ENCODE data around the gene PCDH7.

Gene PCDH7

DNA sequence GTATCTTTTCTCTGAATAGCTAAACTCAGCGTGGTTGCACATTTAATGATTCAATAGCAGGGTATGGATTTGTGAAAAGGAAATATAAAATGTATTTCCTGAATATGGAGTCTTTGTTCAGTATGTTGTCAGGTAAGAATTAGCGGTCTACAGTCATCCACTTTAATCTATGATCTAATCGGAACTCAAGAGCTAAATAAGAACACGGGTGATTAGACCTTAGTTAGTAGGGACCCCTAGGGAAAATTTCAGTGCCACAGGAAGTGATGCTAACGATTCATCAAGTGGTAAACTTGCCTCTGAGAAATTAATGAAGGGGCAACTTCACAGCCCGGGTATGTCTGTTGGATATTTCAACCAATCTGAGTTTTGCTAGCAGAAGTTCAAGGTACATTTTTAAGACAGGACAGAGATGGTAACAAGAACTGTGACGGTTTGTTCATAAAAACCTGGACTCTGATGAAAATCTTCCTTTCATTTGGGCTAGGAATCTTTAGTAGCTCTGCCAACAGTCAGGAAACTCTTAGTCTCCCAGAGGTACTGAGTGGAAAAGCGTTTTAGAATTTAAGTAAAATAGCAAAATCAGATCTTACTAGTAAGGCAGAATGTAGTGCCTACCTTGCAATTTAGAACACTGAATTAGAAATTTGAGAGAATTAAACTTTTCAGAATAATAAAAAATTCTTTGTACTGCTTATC lies 47.1 kb downstream of the PCDH7 start:
- Histone ChIP-seq H3K4me3 (ENCODE audit: low read length) (no peak overlapping the region), H3K36me3 (ENCODE audit: insufficient read depth, low read depth, low read length) (no peaks in the 10 kb centered on the region), H3K9ac (ENCODE audit: low read depth, low read length) (no peak overlapping the region), H3K27me3 (ENCODE audit: insufficient read depth, low read length) (no peaks in the 10 kb centered on the region), H3K4me1 (ENCODE audit: insufficient read depth, low read length) (peaks cover 6% of the 10 kb centered on the region; the same call in 1 of the 2 replicates), H3K27ac (ENCODE audit: low read length) (no peak overlapping the region), H3K9me3 (ENCODE audit: insufficient read depth, low read depth, low read length) (no peaks in the 10 kb centered on the region)

DNA sequence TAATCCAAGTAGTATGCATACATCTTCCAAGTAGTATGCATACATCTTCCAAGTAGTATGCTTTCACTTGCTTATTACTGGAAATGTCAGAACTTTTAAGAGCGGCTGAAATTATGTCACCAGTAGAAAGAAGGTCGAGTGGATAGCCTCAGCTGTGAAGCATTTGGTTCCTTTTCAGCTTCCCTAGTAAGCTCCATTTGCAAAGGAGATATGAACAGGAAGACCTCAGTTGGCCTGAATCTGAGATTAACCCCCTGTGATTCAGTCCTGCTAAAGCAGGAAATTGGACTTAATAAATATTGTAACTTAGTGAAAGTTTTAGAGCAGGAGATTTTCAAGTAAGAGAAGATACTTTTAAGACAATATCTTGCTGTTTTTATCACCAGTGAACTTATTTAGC lies 48.1 kb downstream of the PCDH7 start:
- no peaks in the 10 kb centered on the region for H3K27me3 ChIP-seq (ENCODE audit: insufficient read depth, low read length)
- no peak overlapping the region for H3K27ac ChIP-seq (ENCODE audit: low read length)
- no peaks in the 10 kb centered on the region for H3K36me3 ChIP-seq (ENCODE audit: insufficient read depth, low read depth, low read length)
- no peak overlapping the region for H3K4me3 ChIP-seq (ENCODE audit: low read length)
- H3K9ac ChIP-seq (ENCODE audit: low read depth, low read length) = no peak overlapping the region
- peaks cover 6% of the 10 kb centered on the region; the same call in 1 of the 2 replicates for H3K4me1 ChIP-seq (ENCODE audit: insufficient read depth, low read length)
- H3K9me3 ChIP-seq (ENCODE audit: insufficient read depth, low read depth, low read length) = no peaks in the 10 kb centered on the region

DNA sequence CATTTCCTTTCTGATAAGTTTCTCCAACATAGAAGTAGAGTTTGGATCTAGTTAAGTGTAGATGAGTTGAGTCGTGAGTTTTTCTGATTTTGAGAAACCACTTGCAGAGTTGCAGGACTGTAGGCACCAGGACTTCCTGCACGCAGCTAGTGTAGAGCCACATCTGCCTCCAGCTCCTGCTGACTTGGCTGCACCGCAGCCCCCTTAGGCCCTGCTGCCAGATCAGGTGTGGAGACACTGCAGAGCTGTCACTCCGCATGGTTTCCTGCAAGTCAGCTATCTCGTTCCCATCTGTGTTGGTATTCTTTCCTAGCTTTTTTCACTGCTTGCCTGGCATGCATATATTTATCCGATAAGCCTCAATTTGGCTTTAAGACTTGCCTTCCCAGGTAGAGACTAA lies 48.9 kb downstream of the PCDH7 start:
- no peak overlapping the region for H3K27ac ChIP-seq (ENCODE audit: low read length)
- no peaks in the 10 kb centered on the region for H3K36me3 ChIP-seq (ENCODE audit: insufficient read depth, low read depth, low read length)
- no peaks in the 10 kb centered on the region for H3K27me3 ChIP-seq (ENCODE audit: insufficient read depth, low read length)
- peaks cover 6% of the 10 kb centered on the region; the same call in 1 of the 2 replicates for H3K4me1 ChIP-seq (ENCODE audit: insufficient read depth, low read length)
- no peak overlapping the region for H3K4me3 ChIP-seq (ENCODE audit: low read length)
- H3K9ac ChIP-seq (ENCODE audit: low read depth, low read length) = no peak overlapping the region
- no peaks in the 10 kb centered on the region for H3K9me3 ChIP-seq (ENCODE audit: insufficient read depth, low read depth, low read length)

DNA sequence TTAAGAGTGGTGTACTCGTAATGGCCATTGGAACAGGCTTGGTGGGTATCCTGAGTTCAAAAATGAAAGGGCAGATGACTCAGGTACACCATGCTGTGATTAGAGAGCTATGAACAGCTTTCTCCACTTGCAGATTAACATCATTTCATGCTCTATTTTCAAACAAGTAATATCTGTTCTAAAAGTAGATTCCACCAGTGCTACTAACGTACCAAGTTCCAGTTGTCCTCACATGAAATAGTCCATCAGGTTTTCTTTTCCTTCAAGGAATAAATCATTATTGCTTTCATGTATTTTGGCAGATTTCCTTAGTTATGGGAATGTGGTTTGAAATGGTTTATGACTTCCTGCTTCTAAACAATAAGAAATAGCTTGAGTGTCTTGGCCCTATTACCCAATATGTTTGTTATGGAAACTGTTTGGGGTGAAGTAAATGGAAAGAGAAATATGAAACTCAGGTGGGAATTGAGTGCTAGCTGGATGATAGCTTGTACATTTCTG lies 49.9 kb downstream of the PCDH7 start:
- H3K4me3 ChIP-seq (ENCODE audit: low read length) = no peak overlapping the region
- no peaks in the 10 kb centered on the region for H3K27me3 ChIP-seq (ENCODE audit: insufficient read depth, low read length)
- H3K9me3 ChIP-seq (ENCODE audit: insufficient read depth, low read depth, low read length) = no peaks in the 10 kb centered on the region
- no peak overlapping the region for H3K27ac ChIP-seq (ENCODE audit: low read length)
- no peaks in the 10 kb centered on the region for H3K36me3 ChIP-seq (ENCODE audit: insufficient read depth, low read depth, low read length)
- no peak overlapping the region for H3K9ac ChIP-seq (ENCODE audit: low read depth, low read length)
- H3K4me1 ChIP-seq (ENCODE audit: insufficient read depth, low read length) = peaks cover 6% of the 10 kb centered on the region; the same call in 1 of the 2 replicates

DNA sequence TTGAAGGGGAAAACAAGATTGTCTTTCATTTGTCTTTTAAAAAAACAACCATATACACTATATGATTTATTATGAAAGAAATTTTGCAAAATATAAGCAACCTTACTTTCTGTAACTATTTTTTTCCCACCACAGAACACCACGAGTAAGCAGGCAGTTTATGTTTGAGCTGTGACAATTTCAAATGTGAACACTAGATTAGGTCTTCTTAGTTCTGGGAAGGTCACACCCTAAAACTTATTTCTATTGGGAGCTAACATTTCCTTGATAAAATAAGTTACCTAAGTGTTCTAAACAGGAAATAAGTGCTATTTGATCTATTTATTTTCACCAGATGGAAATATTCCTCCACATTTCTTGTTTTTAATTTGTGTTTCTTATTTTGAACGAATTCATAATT lies 50.6 kb downstream of the PCDH7 start:
- Histone ChIP-seq H3K9ac (ENCODE audit: low read depth, low read length) (no peak overlapping the region), H3K4me1 (ENCODE audit: insufficient read depth, low read length) (peaks cover 6% of the 10 kb centered on the region; the same call in 1 of the 2 replicates), H3K36me3 (ENCODE audit: insufficient read depth, low read depth, low read length) (no peaks in the 10 kb centered on the region), H3K9me3 (ENCODE audit: insufficient read depth, low read depth, low read length) (no peaks in the 10 kb centered on the region), H3K4me3 (ENCODE audit: low read length) (no peak overlapping the region), H3K27me3 (ENCODE audit: insufficient read depth, low read length) (no peaks in the 10 kb centered on the region), H3K27ac (ENCODE audit: low read length) (no peak overlapping the region)

DNA sequence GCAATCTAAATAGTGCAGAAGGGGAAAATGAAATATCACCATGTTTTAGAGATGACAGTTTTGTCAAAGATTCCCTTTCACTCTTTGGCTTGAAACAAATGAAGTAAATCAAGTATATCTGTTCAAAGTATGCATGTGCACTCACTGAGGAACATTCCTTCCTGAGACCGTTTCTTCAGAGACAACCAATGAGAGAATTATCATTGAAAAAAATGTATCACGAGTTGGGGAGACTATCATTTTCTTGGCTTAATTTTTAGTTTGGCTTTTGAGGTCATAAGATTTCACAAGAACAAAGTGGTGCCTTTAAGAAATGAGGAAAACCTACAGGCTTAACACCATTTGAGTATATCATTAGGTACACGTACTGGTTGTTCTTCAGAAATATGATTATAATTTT lies 56.3 kb downstream of the PCDH7 start:
- Histone ChIP-seq H3K4me3 (ENCODE audit: low read length) (no peak overlapping the region), H3K9me3 (ENCODE audit: insufficient read depth, low read depth, low read length) (no peaks in the 10 kb centered on the region), H3K4me1 (ENCODE audit: insufficient read depth, low read length) (no peaks in the 10 kb centered on the region), H3K36me3 (ENCODE audit: insufficient read depth, low read depth, low read length) (no peaks in the 10 kb centered on the region), H3K9ac (ENCODE audit: low read depth, low read length) (no peak overlapping the region), H3K27ac (ENCODE audit: low read length) (no peak overlapping the region), H3K27me3 (ENCODE audit: insufficient read depth, low read length) (no peaks in the 10 kb centered on the region)

DNA sequence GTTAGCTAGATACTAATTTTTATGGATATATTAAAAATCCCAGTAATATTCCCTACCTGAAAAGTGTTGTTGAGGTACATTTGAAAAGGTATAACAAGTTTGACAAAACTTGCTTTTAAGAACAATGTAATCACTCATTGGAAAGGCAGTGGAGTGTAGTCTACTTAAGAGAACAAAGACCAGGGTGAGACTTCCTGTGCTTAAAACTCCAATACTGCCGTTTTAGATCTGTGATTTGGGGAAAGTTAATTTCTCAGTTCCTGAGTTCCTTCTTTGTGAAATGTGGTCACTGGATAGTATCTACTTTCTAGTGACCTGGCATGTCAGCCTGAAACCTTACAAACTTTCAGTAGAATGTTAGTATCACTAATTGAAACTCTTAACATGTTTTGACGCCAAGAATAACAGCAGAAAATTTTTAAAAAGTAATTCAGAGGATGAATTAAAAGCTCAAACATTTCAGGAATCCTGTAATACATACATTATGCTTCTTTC lies 56.8 kb downstream of the PCDH7 start:
- no peaks in the 10 kb centered on the region for H3K36me3 ChIP-seq (ENCODE audit: insufficient read depth, low read depth, low read length)
- H3K9me3 ChIP-seq (ENCODE audit: insufficient read depth, low read depth, low read length) = no peaks in the 10 kb centered on the region
- H3K9ac ChIP-seq (ENCODE audit: low read depth, low read length) = no peak overlapping the region
- H3K27me3 ChIP-seq (ENCODE audit: insufficient read depth, low read length) = no peaks in the 10 kb centered on the region
- H3K4me1 ChIP-seq (ENCODE audit: insufficient read depth, low read length) = no peaks in the 10 kb centered on the region
- H3K27ac ChIP-seq (ENCODE audit: low read length) = no peak overlapping the region
- H3K4me3 ChIP-seq (ENCODE audit: low read length) = no peak overlapping the region
